ENCODE measurements around the gene STK36. TPM values are rescaled to one million over a fixed set of nuclear protein-coding genes. Genes with fewer than 3 reads are reported as not detected.
A peak's percentile ranks its signal among the peaks of the same experiment; 100 is the strongest.

STK36 gene
- total RNA-seq, 1 donor: 25.7 TPM

GRCh38 chr2:218703341-218703740 is 31.5 kb downstream of the STK36 start:
- H3K4me1 ChIP-seq (ENCODE audit: insufficient read depth, low read length): peaks cover 2% of the 10 kb centered on the region
- H4K20me1 ChIP-seq (ENCODE audit: insufficient read depth, low read length): no peaks in the 10 kb centered on the region
- H2AFZ ChIP-seq (ENCODE audit: low read length): no peak overlapping the region
- H3K79me2 ChIP-seq (ENCODE audit: insufficient read depth, low read length): no peaks in the 10 kb centered on the region
- H3K4me2 ChIP-seq (ENCODE audit: insufficient read depth, low read length): no peak overlapping the region
- H3K27ac ChIP-seq (ENCODE audit: low read depth, low read length): no peak overlapping the region
- H3K4me3 ChIP-seq (ENCODE audit: insufficient read depth, low read length): no peak overlapping the region
- H3K36me3 ChIP-seq (ENCODE audit: insufficient read depth, low read length): peaks cover 13% of the 10 kb centered on the region
- no peaks in the 10 kb centered on the region for H3K9me3 ChIP-seq (ENCODE audit: low read depth, low read length)
- DNase-seq (ENCODE audit: insufficient read length, low spot score, missing footprints): no peak
- TF ChIP-seq, protein P1, sequence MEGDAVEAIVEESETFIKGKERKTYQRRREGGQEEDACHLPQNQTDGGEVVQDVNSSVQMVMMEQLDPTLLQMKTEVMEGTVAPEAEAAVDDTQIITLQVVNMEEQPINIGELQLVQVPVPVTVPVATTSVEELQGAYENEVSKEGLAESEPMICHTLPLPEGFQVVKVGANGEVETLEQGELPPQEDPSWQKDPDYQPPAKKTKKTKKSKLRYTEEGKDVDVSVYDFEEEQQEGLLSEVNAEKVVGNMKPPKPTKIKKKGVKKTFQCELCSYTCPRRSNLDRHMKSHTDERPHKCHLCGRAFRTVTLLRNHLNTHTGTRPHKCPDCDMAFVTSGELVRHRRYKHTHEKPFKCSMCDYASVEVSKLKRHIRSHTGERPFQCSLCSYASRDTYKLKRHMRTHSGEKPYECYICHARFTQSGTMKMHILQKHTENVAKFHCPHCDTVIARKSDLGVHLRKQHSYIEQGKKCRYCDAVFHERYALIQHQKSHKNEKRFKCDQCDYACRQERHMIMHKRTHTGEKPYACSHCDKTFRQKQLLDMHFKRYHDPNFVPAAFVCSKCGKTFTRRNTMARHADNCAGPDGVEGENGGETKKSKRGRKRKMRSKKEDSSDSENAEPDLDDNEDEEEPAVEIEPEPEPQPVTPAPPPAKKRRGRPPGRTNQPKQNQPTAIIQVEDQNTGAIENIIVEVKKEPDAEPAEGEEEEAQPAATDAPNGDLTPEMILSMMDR (IDR thresholded peaks at IDR 0.05; ENCODE audit: extremely low read depth, low read depth, low read length): no peak
- no peaks in the 10 kb centered on the region for H3K27me3 ChIP-seq (ENCODE audit: insufficient read depth, low read length)

DNA sequence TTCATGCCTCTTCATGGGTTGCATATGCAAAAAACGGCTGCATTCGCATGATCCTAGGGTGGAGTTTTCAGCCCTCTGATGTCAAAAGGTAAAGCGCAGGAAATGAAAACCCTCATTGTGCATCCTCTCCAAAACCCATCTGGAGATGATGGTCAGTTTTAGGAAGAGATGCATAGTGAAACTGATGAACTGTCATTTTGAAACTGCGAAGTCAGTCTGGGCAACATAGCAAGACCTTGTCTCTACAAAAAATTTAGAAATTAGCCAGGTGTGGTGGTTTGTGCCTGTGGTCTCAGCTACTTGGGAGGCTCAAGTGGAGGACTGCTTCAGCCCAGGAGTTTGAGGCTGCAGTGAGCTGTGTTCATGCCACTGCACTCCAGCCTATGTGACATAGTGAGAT is 36.2 kb downstream of the STK36 start:
- Histone ChIP-seq H3K27me3 (ENCODE audit: insufficient read depth, low read length) (no peaks in the 10 kb centered on the region), H3K36me3 (ENCODE audit: insufficient read depth, low read length) (no peaks in the 10 kb centered on the region), H3K4me1 (ENCODE audit: insufficient read depth, low read length) (peaks cover 9% of the 10 kb centered on the region), H3K4me2 (ENCODE audit: insufficient read depth, low read length) (no peak overlapping the region), H3K9me3 (ENCODE audit: low read depth, low read length) (no peaks in the 10 kb centered on the region), H2AFZ (ENCODE audit: low read length) (no peak overlapping the region), H3K79me2 (ENCODE audit: insufficient read depth, low read length) (peaks cover 17% of the 10 kb centered on the region), H4K20me1 (ENCODE audit: insufficient read depth, low read length) (peaks cover 4% of the 10 kb centered on the region), H3K27ac (ENCODE audit: low read depth, low read length) (no peak overlapping the region), H3K4me3 (ENCODE audit: insufficient read depth, low read length) (no peak overlapping the region)
- TF ChIP-seq, protein P1 (IDR thresholded peaks at IDR 0.05; ENCODE audit: extremely low read depth, low read depth, low read length): no peak
- DNase-seq (ENCODE audit: insufficient read length, low spot score, missing footprints): no peak

- peaks cover 9% of the 10 kb centered on the region for H3K4me1 ChIP-seq (ENCODE audit: insufficient read depth, low read length)
- H3K36me3 ChIP-seq (ENCODE audit: insufficient read depth, low read length): no peaks in the 10 kb centered on the region
- no peak overlapping the region for H3K27ac ChIP-seq (ENCODE audit: low read depth, low read length)
- peak overlapping the region; percentile 98 for H3K4me2 ChIP-seq (ENCODE audit: insufficient read depth, low read length)
- H3K27me3 ChIP-seq (ENCODE audit: insufficient read depth, low read length): no peaks in the 10 kb centered on the region
- H4K20me1 ChIP-seq (ENCODE audit: insufficient read depth, low read length): peaks cover 4% of the 10 kb centered on the region
- DNase-seq (ENCODE audit: insufficient read length, low spot score, missing footprints): no peak
- H3K79me2 ChIP-seq (ENCODE audit: insufficient read depth, low read length): peaks cover 32% of the 10 kb centered on the region
- peak overlapping the region; percentile 96 for H2AFZ ChIP-seq (ENCODE audit: low read length)
- H3K4me3 ChIP-seq (ENCODE audit: insufficient read depth, low read length): peak overlapping the region; percentile 87
- TF ChIP-seq, protein P1 (IDR thresholded peaks at IDR 0.05; ENCODE audit: extremely low read depth, low read depth, low read length): no peak
- no peaks in the 10 kb centered on the region for H3K9me3 ChIP-seq (ENCODE audit: low read depth, low read length)
Measured at GRCh38 chr2:218709908-218710307, 38.0 kb downstream of the STK36 start.

DNA sequence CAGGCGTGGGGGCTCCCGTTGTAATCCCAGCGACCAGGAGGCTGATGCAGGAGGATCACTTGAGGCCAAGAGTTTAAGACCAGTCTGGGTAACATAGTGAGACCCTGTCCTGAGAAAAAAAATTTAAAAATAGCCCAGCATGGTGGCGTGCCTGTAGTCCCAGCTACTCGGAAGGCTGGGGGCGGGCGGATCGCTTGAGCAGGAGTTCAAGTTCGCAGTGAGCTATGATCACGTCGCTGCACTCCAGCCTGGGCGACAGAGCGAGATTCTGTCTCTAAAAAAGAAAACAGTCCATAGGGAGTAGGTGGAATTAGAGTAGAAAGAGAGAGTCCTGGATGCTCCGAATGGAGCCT is 38.4 kb downstream of the STK36 start:
- peaks cover 9% of the 10 kb centered on the region for H3K4me1 ChIP-seq (ENCODE audit: insufficient read depth, low read length)
- no peaks in the 10 kb centered on the region for H3K36me3 ChIP-seq (ENCODE audit: insufficient read depth, low read length)
- peak overlapping the region; percentile 87 for H3K4me3 ChIP-seq (ENCODE audit: insufficient read depth, low read length)
- H4K20me1 ChIP-seq (ENCODE audit: insufficient read depth, low read length): peaks cover 4% of the 10 kb centered on the region
- H3K27ac ChIP-seq (ENCODE audit: low read depth, low read length): no peak overlapping the region
- TF ChIP-seq, protein P1 (IDR thresholded peaks at IDR 0.05; ENCODE audit: extremely low read depth, low read depth, low read length): no peak
- H2AFZ ChIP-seq (ENCODE audit: low read length): peak overlapping the region; percentile 96
- no peaks in the 10 kb centered on the region for H3K9me3 ChIP-seq (ENCODE audit: low read depth, low read length)
- H3K79me2 ChIP-seq (ENCODE audit: insufficient read depth, low read length): peaks cover 36% of the 10 kb centered on the region
- no peak for DNase-seq (ENCODE audit: insufficient read length, low spot score, missing footprints)
- no peaks in the 10 kb centered on the region for H3K27me3 ChIP-seq (ENCODE audit: insufficient read depth, low read length)
- H3K4me2 ChIP-seq (ENCODE audit: insufficient read depth, low read length): peak overlapping the region; percentile 98

All from osteoblast (primary cell).